ENCODE results near the gene PRPF38B. TPM values are rescaled to one million over a fixed set of nuclear protein-coding genes. Genes with fewer than 3 reads are reported as not detected.

Gene PRPF38B
- total RNA-seq, 2 experiments from 2014 or later = 114 to 120 TPM

DNA sequence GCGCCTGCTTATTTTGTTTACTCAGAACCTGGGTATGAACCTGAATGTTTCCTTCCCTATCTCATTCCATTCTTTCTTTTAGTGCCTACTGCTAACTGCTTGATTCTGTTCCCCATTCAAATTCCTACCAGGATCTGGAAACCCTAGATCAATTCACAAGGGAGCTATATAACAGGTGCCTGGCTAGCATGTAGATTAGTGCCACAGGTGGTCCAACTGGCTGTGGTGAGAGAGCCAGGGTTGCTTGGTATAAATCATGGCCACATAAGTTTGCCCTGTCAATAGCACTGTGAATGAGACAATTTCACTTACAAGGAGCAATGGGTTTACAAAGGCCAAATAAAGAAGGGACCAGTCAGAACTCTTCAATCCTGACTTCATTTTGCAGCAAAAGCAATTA is 6.6 kb upstream of the PRPF38B start:
- no peak for ATAC-seq (ENCODE audit: poor library complexity)
- intact Hi-C loops (cut with DNase I, micrococcal nuclease) = no loop called here
- H3K36me3 ChIP-seq (ENCODE audit: insufficient read depth, low read length) = no peaks in the 10 kb centered on the region
- H3K4me1 ChIP-seq (ENCODE audit: insufficient read depth, low read length) = no peaks in the 10 kb centered on the region
- no peak overlapping the region for H3K4me3 ChIP-seq (ENCODE audit: low read length)
- POLR2A ChIA-PET = interaction anchor here (0.8 to 2.0 kb wide), 3 partner anchors 24 to 39 kb away, joined by 4 to 7 read pairs (median 4); partner anchors contain the start of gene HENMT1
- no peak overlapping the region for H3K27ac Mint-ChIP-seq
- no peak overlapping the region for H3K4me3 Mint-ChIP-seq
- DNase-seq = no peak
- H3K9me3 ChIP-seq (ENCODE audit: control insufficient read depth in 1 of 2, insufficient read depth in 1 of 2, low read length in 2 of 2) = no peaks in the 10 kb centered on the region
- H3K4me1 Mint-ChIP-seq (ENCODE audit: low read depth) = peaks cover 4% of the 10 kb centered on the region
- CTCF ChIA-PET = no interaction called here
- peaks cover 4% of the 10 kb centered on the region for H3K27me3 Mint-ChIP-seq
- H3K9me3 Mint-ChIP-seq = no peaks in the 10 kb centered on the region
- TF ChIP-seq, protein P1, sequence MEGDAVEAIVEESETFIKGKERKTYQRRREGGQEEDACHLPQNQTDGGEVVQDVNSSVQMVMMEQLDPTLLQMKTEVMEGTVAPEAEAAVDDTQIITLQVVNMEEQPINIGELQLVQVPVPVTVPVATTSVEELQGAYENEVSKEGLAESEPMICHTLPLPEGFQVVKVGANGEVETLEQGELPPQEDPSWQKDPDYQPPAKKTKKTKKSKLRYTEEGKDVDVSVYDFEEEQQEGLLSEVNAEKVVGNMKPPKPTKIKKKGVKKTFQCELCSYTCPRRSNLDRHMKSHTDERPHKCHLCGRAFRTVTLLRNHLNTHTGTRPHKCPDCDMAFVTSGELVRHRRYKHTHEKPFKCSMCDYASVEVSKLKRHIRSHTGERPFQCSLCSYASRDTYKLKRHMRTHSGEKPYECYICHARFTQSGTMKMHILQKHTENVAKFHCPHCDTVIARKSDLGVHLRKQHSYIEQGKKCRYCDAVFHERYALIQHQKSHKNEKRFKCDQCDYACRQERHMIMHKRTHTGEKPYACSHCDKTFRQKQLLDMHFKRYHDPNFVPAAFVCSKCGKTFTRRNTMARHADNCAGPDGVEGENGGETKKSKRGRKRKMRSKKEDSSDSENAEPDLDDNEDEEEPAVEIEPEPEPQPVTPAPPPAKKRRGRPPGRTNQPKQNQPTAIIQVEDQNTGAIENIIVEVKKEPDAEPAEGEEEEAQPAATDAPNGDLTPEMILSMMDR (IDR thresholded peaks at IDR 0.05) = no peak
- no peaks in the 10 kb centered on the region for H3K27me3 ChIP-seq (ENCODE audit: control insufficient read depth in 1 of 2, insufficient read depth in 2 of 2, low read length in 2 of 2)
- no peaks in the 10 kb centered on the region for H3K36me3 Mint-ChIP-seq (ENCODE audit: low read depth)
- no peak overlapping the region for H3K27ac ChIP-seq (ENCODE audit: low read depth in 1 of 2, low read length in 2 of 2)

DNA sequence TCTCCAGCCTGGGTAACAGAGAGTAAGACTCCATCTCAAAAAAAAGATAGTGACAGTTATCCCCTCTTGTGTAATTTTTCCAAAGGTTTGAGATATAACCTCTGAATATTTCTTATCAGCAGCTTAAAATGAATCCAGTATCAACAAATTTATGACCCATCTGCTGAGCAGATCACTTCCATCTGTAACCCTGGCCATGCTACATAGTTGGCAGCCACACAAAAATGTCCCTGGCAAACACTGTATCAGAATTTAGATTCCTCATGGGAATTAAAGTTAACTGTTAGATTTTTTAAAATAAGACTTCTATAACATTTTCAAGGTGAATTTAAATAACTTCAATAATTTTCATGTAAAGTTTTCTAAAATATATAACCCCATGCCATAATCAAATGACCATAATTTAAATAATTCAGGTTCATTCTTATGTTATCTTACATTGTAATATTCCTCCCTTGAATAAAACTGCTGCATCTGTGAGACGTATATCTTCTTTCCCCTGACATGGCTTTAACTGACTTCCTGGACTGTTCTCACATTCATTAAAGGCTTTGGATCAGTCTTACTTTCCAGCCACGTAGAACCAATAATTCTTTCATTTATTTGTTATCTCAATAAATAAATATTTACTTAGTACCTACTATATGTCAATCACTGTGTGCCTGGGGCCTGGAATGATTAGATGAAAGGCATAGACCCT is 5.3 kb upstream of the PRPF38B start:
- H3K27ac ChIP-seq (ENCODE audit: low read depth in 1 of 2, low read length in 2 of 2) = no peak overlapping the region
- H3K27me3 Mint-ChIP-seq = peaks cover 4% of the 10 kb centered on the region
- ChIA-PET CTCF (no interaction called here), POLR2A (interaction anchor here (1.4 kb wide), 1 partner anchor 26 kb away, joined by 4 read pairs; the partner anchor contains the start of gene HENMT1)
- no peak overlapping the region for H3K4me3 Mint-ChIP-seq
- H3K4me1 ChIP-seq (ENCODE audit: insufficient read depth, low read length) = peaks cover 6% of the 10 kb centered on the region
- H3K4me1 Mint-ChIP-seq (ENCODE audit: low read depth) = peaks cover 16% of the 10 kb centered on the region
- no peaks in the 10 kb centered on the region for H3K27me3 ChIP-seq (ENCODE audit: control insufficient read depth in 1 of 2, insufficient read depth in 2 of 2, low read length in 2 of 2)
- TF ChIP-seq, protein P1 (IDR thresholded peaks at IDR 0.05) = no peak
- H3K27ac Mint-ChIP-seq = no peak overlapping the region
- no peaks in the 10 kb centered on the region for H3K36me3 ChIP-seq (ENCODE audit: insufficient read depth, low read length)
- intact Hi-C loops (cut with DNase I, micrococcal nuclease) = no loop called here
- H3K4me3 ChIP-seq (ENCODE audit: low read length) = no peak overlapping the region
- no peaks in the 10 kb centered on the region for H3K9me3 Mint-ChIP-seq
- ATAC-seq (ENCODE audit: poor library complexity) (no peak), DNase-seq (no peak)
- no peaks in the 10 kb centered on the region for H3K36me3 Mint-ChIP-seq (ENCODE audit: low read depth)
- no peaks in the 10 kb centered on the region for H3K9me3 ChIP-seq (ENCODE audit: control insufficient read depth in 1 of 2, insufficient read depth in 1 of 2, low read length in 2 of 2)

DNA sequence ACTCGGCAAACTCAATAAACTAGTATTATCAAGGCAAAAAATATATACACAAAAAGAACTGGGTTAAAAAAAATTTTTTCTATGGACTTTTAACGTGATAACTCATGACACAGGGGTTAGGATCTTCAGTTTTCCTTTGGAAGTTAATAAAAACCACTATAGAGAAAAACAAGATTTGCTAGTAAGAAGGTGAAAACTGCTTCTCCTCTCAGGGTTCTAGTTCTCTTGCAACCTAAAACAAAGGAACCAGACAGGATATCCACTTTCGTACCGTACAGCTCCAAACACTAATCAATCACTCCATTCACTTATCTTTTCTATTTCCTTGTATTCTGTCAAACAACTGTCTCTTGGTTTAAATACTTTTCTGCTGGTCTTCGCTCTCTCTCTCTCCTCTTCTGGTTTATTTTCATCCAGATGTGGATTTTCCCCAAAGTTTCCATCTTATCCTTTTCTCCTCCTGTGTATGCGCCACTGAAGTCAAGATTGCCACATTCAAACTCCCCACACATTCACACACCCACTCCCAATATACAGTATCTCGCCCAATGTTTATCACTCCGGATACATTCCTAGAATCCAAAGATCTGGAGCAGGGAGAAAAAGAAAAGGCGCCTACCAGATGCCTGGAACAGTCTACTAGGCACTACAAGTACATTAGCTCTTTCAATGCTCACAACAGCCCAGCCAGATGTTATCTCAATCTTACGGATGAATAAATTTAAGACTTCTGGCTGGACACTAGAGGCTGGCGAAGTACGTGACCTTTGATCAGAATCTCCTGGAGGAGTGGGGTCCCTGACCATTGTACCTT is 775 bp upstream of the PRPF38B start:
- Mint-ChIP-seq H3K4me3 (peak overlapping the region; percentile 95), H3K27me3 (no peaks in the 10 kb centered on the region), H3K4me1 (ENCODE audit: low read depth) (peaks cover 47% of the 10 kb centered on the region), H3K9me3 (no peaks in the 10 kb centered on the region), H3K27ac (peak overlapping the region; percentile 97), H3K36me3 (ENCODE audit: low read depth) (peaks cover 43% of the 10 kb centered on the region)
- intact Hi-C loops (cut with DNase I, micrococcal nuclease) = loop anchor here (1.0 to 5.0 kb wide), 9 partner anchors 29 to 421 kb away; partner anchors contain the start of genes ELAPOR1 (in 1 of the 2), GPSM2 (in 1 of the 2) and STXBP3 (in 1 of the 2)
- Histone ChIP-seq H3K4me1 (ENCODE audit: insufficient read depth, low read length) (peaks cover 19% of the 10 kb centered on the region), H3K27me3 (ENCODE audit: control insufficient read depth in 1 of 2, insufficient read depth in 2 of 2, low read length in 2 of 2) (no peaks in the 10 kb centered on the region), H3K36me3 (ENCODE audit: insufficient read depth, low read length) (peaks cover 12% of the 10 kb centered on the region), H3K4me3 (ENCODE audit: low read length) (peak overlapping the region; percentile 89), H3K9me3 (ENCODE audit: control insufficient read depth in 1 of 2, insufficient read depth in 1 of 2, low read length in 2 of 2) (no peaks in the 10 kb centered on the region), H3K27ac (ENCODE audit: low read depth in 1 of 2, low read length in 2 of 2) (peak overlapping the region; percentile 99)
- ChIA-PET POLR2A (interaction anchor here (0.9 to 5.6 kb wide), 44 partner anchors 8 to 1294 kb away, joined by 3 to 481 read pairs (median 8); partner anchors contain the start of genes AHCYL1, CLCC1, EEIG2 and FNDC7), CTCF (interaction anchor here (0.9 to 2.7 kb wide), 11 partner anchors 18 to 491 kb away, joined by 3 to 28 read pairs (median 11); partner anchors contain the start of genes EEIG2, HENMT1 and SLC25A24)
- TF ChIP-seq, protein P1 (IDR thresholded peaks at IDR 0.05) = no peak
- DNase-seq = no peak
- peak; percentile 1 for ATAC-seq (ENCODE audit: poor library complexity)
